Fibroblast of lung (primary cell): ENCODE measurements around the gene ENTHD1. TPM values are rescaled to one million over a fixed set of nuclear protein-coding genes. Genes with fewer than 3 reads are reported as not detected.

Experiments
- DNase-seq, 2 donors: peaks; one replicate each; pipeline versions ENCODE4 v3.0.0 to v3.0.0-alpha.2; 2010; ENCODE audit warnings: low read depth in 2 of 2
- H2AFZ ChIP-seq: 2 replicates; pipeline ENCODE4 v1.5.1; 2012; ENCODE audit warnings: low read length, control low read depth, inconsistent platforms
- H3K27ac ChIP-seq: 2 replicates; pipeline ENCODE4 v1.5.1; 2011; ENCODE audit warnings: low read length, control low read depth; ENCODE audit not compliant: insufficient read depth
- H3K27me3 ChIP-seq: 2 replicates; pipeline ENCODE4 v1.5.1; 2011; ENCODE audit warnings: mild to moderate bottlenecking, low read length; ENCODE audit not compliant: control insufficient read depth, insufficient read depth
- H3K36me3 ChIP-seq: 2 replicates; pipeline ENCODE4 v1.5.1; 2011; ENCODE audit warnings: low read length; ENCODE audit not compliant: control insufficient read depth, insufficient read depth
- H3K4me1 ChIP-seq: 2 replicates; pipeline ENCODE4 v1.5.1; 2011; ENCODE audit warnings: low read length; ENCODE audit not compliant: control insufficient read depth, insufficient read depth; ENCODE audit errors: extremely low read depth
- H3K4me2 ChIP-seq: 2 replicates; pipeline ENCODE4 v1.5.1; 2011; ENCODE audit warnings: low read length, control low read depth; ENCODE audit not compliant: insufficient read depth; ENCODE audit errors: extremely low read depth
- H3K4me3 ChIP-seq, 4 experiments: fragments of 200-600 bp in 1 of 4; sonication (generic) in 1 of 4; replicated peaks in 1 of 4; 2 replicates each; pipeline ENCODE4 v1.5.1; 2011 to 2016; ENCODE audit warnings: low read length in 4 of 4, low read depth in 3 of 4, mild to moderate bottlenecking in 3 of 4, control low read depth in 2 of 4, inconsistent platforms in 1 of 4, mixed read lengths in 1 of 4; ENCODE audit not compliant: insufficient read depth in 1 of 4; ENCODE audit errors: control extremely low read depth in 1 of 4
- H3K79me2 ChIP-seq: 2 replicates; pipeline ENCODE4 v1.5.1; 2012; ENCODE audit warnings: mild to moderate bottlenecking, low read length, inconsistent platforms; ENCODE audit not compliant: control insufficient read depth, insufficient read depth
- H3K9ac ChIP-seq: 2 replicates; pipeline ENCODE4 v1.5.1; 2011; ENCODE audit warnings: mild to moderate bottlenecking, low read length, control low read depth; ENCODE audit not compliant: insufficient read depth
- H3K9me3 ChIP-seq: 2 replicates; pipeline ENCODE4 v1.5.1; 2012; ENCODE audit warnings: low read depth, low read length; ENCODE audit not compliant: control insufficient read depth, insufficient read depth
- H4K20me1 ChIP-seq: 2 replicates; pipeline ENCODE4 v1.5.1; 2011; ENCODE audit warnings: low read length; ENCODE audit not compliant: control insufficient read depth, insufficient read depth; ENCODE audit errors: extremely low read depth
- EZH2 ChIP-seq: IDR thresholded peaks from 2 replicates; pipeline ENCODE4 v1.5.1; 2012; ENCODE audit warnings: low read length, control low read depth, mild to moderate bottlenecking; ENCODE audit errors: missing control alignments
- polyA plus RNA-seq, 2 donors: library from polyadenylated mRNA; depleted of rRNA in 1 of 2; stranded (reverse) in 1 of 2; unstranded in 1 of 2; fragments of >200 nt; gene quantifications; 2 replicates each; pipeline ENCODE4 v1.2.1, GENCODE V29; 2011 to 2012; ENCODE audit warnings: missing spikeins in 1 of 2
- total RNA-seq: library from RNA; depleted of rRNA; stranded (reverse); fragments of >200 nt; gene quantifications from 2 replicates; pipeline ENCODE4 v1.2.1, GENCODE V29; 2014
- TF ChIP-seq, protein P1 (sequence below), 2 donors: IDR thresholded peaks in 1 of 2; conservative IDR thresholded peaks in 1 of 2; 1 replicate in 1 of 2; 2 replicates in 1 of 2; pipeline ENCODE4 v1.5.1; 2011 to 2012; ENCODE audit warnings: low read length in 2 of 2, control low read depth in 1 of 2, inconsistent platforms in 1 of 2, low read depth in 1 of 2, mild to moderate bottlenecking in 1 of 2

The ENTHD1 gene
- total and polyA plus RNA-seq, 2 donors (not counting 1 experiment from before 2014, with no cell fraction given), result not detected

- Histone ChIP-seq H3K4me2 (no peak overlapping the region), H3K9ac (no peak overlapping the region), H3K79me2 (no peaks in the 10 kb centered on the region), H3K4me3 (no peak overlapping the region), H3K27ac (no peak overlapping the region), H3K4me1 (no peaks in the 10 kb centered on the region), H4K20me1 (no peaks in the 10 kb centered on the region), H3K9me3 (no peaks in the 10 kb centered on the region), H2AFZ (no peak overlapping the region), H3K36me3 (no peaks in the 10 kb centered on the region), H3K27me3 (no peaks in the 10 kb centered on the region)
- no peak for DNase-seq
- TF ChIP-seq, protein P1, sequence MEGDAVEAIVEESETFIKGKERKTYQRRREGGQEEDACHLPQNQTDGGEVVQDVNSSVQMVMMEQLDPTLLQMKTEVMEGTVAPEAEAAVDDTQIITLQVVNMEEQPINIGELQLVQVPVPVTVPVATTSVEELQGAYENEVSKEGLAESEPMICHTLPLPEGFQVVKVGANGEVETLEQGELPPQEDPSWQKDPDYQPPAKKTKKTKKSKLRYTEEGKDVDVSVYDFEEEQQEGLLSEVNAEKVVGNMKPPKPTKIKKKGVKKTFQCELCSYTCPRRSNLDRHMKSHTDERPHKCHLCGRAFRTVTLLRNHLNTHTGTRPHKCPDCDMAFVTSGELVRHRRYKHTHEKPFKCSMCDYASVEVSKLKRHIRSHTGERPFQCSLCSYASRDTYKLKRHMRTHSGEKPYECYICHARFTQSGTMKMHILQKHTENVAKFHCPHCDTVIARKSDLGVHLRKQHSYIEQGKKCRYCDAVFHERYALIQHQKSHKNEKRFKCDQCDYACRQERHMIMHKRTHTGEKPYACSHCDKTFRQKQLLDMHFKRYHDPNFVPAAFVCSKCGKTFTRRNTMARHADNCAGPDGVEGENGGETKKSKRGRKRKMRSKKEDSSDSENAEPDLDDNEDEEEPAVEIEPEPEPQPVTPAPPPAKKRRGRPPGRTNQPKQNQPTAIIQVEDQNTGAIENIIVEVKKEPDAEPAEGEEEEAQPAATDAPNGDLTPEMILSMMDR (conservative IDR thresholded peaks at IDR 0.05 in 1 of 2, IDR thresholded peaks at IDR 0.05 in 1 of 2; ENCODE audit: low read depth in 1 of 2, low read length in 2 of 2), result no peak
- TF ChIP-seq EZH2, result no peak
Measured at GRCh38 chr22:39910876-39911613, 17.5 kb upstream of the ENTHD1 start.

GRCh38 chr22:39908737-39909136 is 15.2 kb upstream of the ENTHD1 start:
- H4K20me1 ChIP-seq, result no peaks in the 10 kb centered on the region
- no peaks in the 10 kb centered on the region for H3K9me3 ChIP-seq
- no peak overlapping the region for H3K4me3 ChIP-seq
- no peak overlapping the region for H3K9ac ChIP-seq
- H3K36me3 ChIP-seq, result no peaks in the 10 kb centered on the region
- H3K4me1 ChIP-seq, result no peaks in the 10 kb centered on the region
- H2AFZ ChIP-seq, result no peak overlapping the region
- TF ChIP-seq EZH2, result no peak
- TF ChIP-seq, protein P1 (conservative IDR thresholded peaks at IDR 0.05 in 1 of 2, IDR thresholded peaks at IDR 0.05 in 1 of 2; ENCODE audit: low read depth in 1 of 2, low read length in 2 of 2), result no peak
- H3K79me2 ChIP-seq, result no peaks in the 10 kb centered on the region
- no peak overlapping the region for H3K4me2 ChIP-seq
- H3K27ac ChIP-seq, result no peak overlapping the region
- no peaks in the 10 kb centered on the region for H3K27me3 ChIP-seq
- DNase-seq, result peak in 1 of 2 donors; percentile 17

DNA sequence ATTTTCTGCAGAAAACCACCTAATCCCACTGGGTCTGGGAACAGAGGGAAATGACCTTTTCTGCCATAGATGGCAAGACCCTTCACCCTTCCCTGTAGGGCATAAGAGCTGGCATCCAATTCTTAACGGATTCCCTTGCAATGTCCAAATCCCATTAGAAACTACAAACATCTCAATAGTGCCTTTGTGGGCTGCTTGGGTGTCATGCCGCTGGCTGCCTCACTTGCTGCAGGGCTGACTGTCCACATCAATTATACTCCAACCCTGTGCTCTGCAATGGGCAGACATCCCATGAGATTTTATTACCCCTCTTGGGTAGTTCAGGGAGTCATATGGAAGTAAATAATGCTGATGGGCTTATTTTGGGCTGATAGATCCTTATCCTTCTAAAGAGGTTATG is 14.6 kb upstream of the ENTHD1 start:
- Histone ChIP-seq H3K27me3 (no peaks in the 10 kb centered on the region), H3K9ac (no peak overlapping the region), H4K20me1 (no peaks in the 10 kb centered on the region), H3K4me3 (no peak overlapping the region), H2AFZ (no peak overlapping the region), H3K9me3 (no peaks in the 10 kb centered on the region), H3K36me3 (no peaks in the 10 kb centered on the region), H3K4me1 (no peaks in the 10 kb centered on the region), H3K27ac (no peak overlapping the region), H3K4me2 (no peak overlapping the region), H3K79me2 (no peaks in the 10 kb centered on the region)
- TF ChIP-seq EZH2, result no peak
- TF ChIP-seq, protein P1 (conservative IDR thresholded peaks at IDR 0.05 in 1 of 2, IDR thresholded peaks at IDR 0.05 in 1 of 2; ENCODE audit: low read depth in 1 of 2, low read length in 2 of 2), result no peak
- DNase-seq, result no peak
